GM21381 (cell line): ENCODE data around the gene TBC1D9.

Source experiments
- ATAC-seq: cut with Tn5 transposase; IDR thresholded peaks from one replicate; pipeline ENCODE4 v1.9.1; 2021; ENCODE audit warnings: mild to moderate bottlenecking, moderate library complexity; ENCODE audit not compliant: unreplicated experiment

The TBC1D9 gene

DNA sequence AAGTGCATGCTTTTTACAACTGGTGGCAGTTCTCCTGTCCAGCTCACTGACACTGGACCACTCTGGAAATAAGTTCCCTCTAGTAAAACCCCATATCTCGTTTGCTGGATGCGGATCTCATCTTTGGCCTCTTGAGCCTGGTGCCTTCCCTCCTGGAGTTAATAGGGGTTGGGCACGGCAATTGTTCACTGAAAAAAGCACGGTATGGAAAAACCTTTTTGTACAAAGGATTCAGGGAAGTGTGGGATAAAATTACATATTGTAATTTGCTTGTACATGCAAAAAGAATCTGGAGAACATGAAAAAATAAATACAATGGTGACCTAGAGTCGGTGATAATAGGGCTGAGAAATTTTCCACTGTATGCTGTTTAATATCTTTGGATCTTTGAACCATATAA, 30.6 kb downstream of the TBC1D9 start:
- no peak for ATAC-seq

DNA sequence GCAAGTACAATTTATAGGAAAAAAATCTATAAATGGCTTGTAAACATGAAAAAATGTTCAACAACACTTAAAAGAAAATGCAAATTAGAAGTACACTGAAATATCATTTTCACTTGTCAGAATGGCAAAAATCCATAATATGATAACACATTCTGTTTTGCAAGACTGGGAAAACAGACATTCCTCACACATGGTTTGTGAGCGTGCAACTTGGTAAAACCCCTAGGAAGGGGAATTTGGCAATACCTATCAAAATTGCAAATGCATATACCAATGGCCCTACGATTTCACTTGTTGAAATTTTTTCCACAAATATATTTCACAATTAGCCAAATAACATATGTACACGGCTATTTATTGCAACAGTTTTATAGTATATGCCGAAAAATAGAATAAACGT, 31.4 kb downstream of the TBC1D9 start:
- ATAC-seq, result no peak

GRCh38 chr4:140720387-140721304, 35.5 kb downstream of the TBC1D9 start:
- peak; percentile 53 for ATAC-seq

DNA sequence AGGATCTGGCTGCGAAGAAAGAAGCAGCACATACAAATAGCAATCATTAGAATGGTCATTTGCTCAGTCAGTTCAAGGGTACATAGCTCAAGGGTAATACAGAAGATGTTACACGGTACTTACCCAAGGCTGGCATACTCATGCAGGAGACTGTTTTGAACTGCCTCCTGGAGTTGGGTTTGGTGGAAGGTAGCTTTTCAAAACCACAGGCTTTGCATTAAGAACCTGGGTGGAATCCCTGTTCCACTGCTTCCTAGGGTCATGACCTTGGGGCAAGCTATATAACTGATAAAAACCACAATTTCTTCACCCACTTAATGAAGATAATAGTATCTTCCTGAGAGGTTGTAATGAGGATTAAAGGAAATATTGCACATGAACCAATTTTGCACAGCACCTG, 36.5 kb downstream of the TBC1D9 start:
- peak; percentile 51 for ATAC-seq

DNA sequence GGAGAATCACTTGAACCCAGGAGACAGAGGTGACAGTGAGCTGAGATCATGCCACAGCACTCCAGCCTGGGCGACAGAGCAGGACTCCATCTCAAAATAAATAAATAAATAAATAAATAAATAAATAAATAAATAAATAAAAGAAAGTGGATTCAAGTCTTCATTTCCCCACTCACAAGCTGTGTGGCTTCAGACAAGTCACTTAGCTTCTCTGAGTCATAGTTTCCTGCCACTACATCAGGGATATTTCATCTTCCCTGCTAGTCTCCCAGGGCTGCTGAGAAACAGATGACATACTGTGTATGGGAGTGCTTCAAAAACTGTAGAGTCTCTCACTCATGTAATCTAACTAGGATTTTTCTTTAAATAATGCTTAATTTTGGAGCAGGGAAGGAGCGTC, 37.2 kb downstream of the TBC1D9 start:
- no peak for ATAC-seq

DNA sequence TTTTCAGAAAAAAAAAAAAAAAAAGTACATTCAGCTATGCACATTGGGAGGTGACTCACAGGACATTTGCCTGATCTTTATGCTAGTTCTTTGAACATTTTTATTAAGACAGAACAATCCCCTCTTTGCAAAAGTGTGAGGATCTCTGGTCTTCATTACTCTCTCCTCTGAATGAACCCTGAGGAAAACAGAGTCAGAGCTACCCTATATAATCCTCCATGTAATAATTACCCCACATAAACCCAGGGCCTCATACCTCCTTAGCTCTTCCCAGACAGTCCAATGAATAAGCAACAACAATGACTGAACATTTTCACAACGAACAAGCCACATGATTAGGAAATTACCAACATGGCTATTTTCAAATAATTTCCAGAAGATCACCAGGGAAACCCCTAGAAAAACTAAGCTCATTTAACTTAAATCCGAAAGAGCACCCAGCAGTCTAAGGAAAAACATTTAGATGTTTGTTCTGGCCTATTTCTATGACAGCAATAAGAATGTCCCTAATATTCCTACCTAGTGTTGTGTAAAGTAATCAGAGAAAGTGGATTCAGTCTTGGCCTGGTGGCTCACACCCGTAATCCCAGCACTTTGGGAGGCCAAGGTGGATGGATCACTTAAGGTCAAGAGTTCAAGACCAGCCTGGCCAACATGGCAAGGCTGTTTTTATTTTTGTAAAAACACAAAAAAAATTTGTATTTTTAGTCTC, 37.8 kb downstream of the TBC1D9 start:
- ATAC-seq, result no peak

DNA sequence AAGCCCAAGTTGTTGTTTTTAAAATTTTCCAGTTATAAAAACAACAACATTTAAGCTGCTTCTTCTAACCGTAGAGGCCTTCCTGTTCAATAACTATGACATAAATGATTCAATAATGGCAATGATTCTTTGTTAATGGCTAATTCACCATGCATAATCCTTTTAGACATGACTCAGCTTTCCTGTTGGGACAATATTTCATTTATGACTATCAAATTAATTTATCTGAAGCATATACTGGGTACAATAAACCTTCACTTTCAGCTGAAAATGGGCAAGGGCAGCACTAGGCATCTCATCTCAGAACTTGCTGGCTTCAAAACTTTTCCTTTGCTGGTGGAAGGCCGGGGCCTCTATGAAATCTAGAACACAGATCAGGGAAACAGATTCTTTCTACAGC, 38.9 kb downstream of the TBC1D9 start:
- no peak for ATAC-seq

DNA sequence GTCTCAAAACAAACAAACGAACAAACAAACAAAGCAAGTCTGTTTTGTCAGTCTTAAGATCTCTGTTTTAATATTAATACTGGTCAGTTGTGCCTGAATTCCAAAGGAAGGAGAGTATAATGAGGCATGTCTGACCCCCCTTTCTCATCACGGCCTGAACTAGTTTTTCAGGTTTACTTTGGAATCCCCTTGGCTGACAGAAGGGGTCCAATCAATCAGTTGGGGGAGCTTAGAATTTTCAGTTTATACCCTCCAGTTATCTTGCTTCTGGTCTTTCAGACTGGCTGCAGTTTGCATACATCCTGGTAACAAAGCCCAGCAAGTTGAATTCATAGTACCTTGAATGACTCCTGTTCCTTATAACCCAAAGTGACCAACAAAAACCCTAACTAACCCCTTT, 41.1 kb downstream of the TBC1D9 start:
- no peak for ATAC-seq

DNA sequence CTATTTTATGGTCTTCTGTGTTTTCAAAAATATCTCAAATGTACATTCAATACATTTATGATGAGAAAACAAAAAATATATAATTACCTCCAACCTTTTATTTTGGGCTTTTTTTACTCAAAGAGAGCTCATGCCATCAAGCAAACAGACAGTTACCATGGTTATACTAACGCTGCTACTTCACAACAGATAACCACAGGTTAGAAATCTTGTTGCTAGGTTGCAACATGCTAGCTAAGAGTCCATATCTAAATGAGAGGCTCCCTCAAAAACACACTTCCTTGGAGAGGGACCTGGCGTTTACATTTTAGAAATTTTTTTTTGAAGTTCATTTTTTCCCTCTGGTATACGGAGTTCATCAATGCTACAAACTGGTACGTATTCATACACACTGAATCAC, 44.3 kb downstream of the TBC1D9 start:
- no peak for ATAC-seq

DNA sequence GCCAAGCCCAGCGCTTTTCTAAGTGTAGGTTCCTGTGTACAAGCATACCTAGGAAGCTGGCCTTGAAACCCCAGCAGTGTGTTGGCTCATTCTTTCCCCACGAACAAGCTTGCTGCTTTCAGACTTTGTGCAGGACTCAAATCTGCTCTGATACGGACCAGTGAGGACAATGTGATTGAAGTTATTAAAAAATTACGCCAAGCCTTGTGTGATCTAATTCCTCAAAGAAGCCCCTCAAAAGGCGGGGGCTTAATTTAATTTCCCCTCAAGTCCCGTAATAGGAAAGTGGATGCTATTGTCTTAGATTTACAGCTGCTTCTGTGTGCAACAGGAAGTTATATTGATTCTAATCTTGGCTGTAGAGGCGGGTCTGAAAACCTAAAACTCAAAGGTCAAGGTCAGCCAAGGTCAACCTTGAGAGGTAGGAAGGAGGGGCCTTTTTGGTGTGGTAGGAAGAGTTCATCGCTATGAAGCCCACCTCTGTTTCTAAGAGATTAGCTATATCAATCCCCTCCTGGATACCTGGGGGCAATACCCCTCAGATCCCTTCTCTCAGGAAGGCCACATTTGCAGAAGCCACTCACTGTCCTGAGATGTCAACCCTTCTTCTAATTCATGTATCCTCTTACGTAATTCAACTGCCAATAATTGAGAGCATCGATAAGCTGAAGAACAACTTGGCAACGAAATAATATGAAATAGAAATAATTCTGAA, 45.1 kb downstream of the TBC1D9 start:
- no peak for ATAC-seq

DNA sequence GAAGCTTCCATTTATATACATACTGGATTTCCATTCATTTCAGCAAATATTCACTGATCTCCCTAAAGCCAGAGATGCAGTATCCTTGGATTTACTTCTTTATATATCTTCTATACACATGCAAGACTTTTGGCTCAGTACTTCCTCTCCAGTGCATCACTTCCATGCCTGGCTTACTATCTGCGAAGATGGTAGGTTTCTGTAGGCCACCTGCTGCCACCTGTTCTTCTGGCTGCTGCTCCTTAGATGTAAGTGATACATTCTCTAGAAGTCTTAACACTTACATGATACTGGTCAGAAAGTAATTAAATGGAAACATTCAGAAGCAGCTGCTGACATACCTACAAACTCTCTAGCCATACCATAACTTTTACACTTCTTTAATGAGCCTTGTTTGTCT, 48.9 kb downstream of the TBC1D9 start:
- no peak for ATAC-seq

DNA sequence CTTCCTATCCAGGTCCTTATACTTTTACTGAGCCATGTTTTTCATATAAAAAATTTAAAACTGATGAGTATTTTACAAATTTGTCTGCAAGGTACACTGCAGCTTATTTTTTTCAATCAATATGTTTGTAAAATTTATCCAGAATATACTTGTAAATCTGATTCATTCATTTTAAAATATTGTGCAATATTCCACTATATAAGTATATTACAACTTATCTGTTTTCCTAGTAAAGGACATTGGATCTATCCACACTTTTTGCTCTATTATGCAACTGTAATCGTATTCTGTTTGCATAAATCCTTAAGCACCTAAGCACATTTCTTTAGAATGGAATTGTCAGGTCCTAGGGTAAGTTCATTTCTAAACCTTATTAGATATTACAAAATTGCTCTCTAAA, 49.5 kb downstream of the TBC1D9 start:
- ATAC-seq, result no peak

DNA sequence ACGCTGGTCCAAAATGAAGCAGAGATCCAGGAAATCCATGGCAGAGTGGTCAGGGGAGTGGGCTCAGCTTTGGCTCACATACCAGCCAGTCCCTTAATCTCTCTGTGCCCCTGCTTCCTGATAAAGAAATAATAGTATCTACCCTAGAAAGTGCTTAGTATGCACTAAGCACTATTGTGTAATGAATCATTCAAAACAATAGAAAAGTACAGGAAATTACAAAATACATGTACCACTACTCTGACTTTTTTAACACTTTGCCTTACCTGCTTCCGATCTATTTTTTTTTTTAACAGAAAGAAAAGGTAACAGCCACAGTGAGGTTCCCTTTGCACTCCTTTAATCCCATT, 49.9 kb downstream of the TBC1D9 start:
- ATAC-seq, result no peak

DNA sequence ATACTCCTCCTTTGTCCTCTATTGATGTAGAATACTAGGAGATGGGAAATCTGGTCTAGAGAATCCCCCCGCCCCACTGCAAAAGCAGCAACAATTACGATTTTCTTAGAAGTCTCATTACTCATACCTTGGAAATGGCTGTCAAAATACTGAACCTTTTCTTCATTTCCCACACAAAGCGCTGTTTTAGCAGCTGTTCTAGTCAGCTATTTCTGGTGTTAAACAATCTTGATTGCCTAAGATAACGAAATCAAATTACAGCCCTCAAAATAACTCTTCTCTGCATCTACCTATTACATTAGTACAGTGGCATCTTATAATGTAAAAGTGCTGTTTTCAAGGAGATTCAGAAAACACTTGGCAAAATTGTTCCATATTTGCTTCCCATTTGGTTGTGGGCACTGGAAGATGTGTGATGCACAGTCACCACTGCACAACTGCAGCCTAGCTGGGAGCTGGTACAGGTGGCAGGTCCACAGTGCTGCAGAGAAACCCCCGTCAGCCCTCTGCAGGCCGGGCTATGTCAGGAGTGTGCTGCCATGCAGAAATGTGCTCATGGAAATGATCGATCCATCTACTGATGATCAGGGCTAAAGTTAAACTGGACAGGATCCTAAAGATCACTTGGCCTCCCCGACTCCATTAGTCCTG, 50.4 kb downstream of the TBC1D9 start:
- ATAC-seq, result no peak

DNA sequence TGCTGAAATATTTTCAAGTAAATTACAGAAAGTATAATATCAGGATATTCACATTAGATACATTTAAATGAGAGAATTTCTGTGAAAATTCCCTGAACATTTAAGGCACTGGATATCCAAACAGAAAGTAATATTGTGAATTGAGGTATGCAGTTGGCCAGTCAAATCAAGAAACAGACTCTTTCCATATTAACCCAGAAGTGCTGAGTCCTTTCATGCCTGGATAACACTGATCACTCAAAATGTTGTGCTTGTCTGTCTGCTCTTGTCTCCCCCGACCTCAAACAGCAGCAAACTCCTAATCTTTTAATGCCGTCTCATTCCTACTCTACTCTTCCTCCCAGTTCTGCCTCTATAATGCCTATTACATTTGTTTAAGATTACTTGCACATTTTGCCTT, 51.2 kb downstream of the TBC1D9 start:
- ATAC-seq, result no peak

GRCh38 chr4:140704392-140704960, 51.7 kb downstream of the TBC1D9 start:
- ATAC-seq, result no peak

DNA sequence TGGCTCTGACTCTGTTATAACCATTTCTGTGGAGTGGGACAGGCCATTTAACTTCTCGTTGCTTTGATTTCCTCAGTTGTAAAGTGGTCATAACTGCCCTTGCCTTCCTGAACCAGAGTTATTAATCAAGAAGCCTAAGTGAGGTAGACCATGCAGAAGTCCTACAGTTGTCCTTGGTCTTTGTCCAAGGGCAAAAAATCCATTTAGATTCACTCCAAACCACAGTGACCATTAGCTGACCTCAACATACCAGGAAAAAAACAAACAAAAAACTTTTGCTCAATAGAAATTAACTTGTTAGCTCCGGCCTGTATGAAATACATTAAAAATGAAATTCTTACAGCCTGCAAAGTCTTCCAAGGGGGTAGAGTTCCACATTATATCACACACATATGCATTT, 52.7 kb downstream of the TBC1D9 start:
- ATAC-seq, result no peak

GRCh38 chr4:140702096-140702757, 54.0 kb downstream of the TBC1D9 start:
- no peak for ATAC-seq

DNA sequence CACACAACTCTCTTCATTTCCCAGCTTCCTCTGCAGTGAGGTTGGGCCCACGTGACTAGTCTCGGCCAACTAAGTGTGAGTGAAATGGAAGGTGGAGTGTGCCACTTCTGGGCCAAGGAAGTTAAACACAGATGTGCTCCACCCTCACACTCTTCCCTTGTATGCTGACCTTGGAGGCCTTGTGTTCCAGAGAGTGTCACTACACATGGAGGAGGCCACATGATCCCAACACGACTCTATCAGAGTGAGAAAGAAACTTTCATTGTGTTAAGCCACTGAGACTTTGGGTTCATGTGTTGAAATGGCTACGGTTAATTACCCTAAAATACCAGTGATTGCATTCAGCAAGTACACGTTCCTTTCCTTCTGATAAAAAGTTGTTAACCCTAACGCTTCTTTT, 55.1 kb downstream of the TBC1D9 start:
- no peak for ATAC-seq
